NCI-H146 treated with DMSO at 0.1 percent for 48 hours (cell line): ENCODE data around the gene APLP1.
"Not testable (repeated sequence)": the region's sequence is repeated elsewhere in the genome, so short reads cannot be mapped to it uniquely, and the experiment has no call there.

Source experiments
- DNase-seq: peaks from one replicate; lab custom pipeline; 2025; ENCODE audit not compliant: unreplicated experiment; lab: John Stamatoyannopoulos, UW

The APLP1 gene

DNA sequence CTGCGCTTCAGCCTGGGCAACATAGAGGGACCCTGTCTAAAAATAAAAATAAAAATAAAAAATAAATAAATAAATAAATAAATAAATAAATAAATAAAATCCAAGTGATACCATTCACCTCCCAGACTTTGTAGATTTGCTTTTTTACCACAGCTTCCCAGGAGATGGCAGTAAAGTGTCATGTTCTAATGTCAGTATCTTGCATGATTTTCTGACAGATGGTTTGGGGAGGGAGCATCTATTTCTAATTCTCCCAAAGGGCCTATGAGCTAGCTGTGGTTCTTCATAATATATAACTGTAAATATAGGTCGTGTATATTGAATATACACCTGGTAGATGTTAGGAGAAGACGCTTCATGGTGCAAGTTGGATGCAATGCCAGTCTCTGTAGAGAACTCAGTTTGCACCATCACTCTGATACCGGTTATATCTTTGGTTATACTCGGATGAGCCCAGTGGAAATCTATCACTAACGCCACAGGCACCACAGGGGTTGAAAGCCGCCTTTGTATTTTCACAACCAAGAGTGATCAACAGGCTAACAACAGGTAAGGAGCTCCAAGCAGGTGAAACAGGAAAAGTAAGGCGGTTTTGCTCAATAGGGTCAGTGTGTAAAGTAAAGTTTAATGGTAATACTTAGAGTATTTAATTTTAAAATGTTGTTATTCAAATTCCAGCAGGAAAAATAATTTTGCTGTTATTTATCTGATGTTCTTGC is 13.9 kb downstream of the APLP1 start:
- peak; percentile 78 for DNase-seq

DNA sequence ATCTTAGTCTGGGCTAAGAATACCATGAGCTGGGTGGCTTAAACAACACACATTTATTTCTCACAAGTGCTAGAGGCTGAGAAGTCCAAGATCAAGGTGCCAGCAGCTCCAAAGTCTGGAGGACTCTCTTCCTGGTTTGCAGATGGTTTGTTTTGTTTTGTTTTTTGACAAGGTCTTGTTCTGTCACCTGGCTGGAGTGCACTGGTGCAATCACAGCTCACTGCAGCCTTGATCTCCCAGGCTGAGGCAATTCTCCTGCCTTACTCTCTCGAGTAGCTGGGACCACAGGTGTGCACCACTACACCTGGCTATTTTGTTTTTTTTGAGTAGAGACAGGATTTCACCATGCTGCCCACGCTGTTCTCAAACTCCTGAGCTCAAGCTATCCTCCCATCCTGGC is 15.5 kb downstream of the APLP1 start:
- no peak for DNase-seq

- DNase-seq: no peak
Measured at GRCh38 chr19:35885225-35885738, 16.9 kb downstream of the APLP1 start.

DNA sequence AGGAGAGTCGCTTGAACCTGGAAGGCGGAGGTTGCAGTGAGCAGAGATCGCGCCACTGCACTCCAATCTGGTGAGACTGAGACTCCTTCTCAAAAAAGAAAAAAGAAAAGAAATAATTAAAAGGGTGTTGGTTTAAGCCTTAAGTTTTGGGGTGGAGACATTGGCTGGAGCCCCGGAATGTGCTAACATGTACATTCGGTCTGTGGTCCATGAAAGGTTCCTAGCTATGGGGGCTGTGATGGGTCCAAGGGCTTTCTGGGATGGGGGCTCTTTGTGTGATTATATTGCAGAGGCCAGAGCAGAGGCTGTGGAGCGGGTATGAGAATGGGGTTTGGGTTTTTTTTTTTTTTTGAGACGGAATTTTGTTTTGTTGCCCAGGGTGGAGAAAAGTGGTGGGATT is 17.5 kb downstream of the APLP1 start:
- DNase-seq: no peak

DNA sequence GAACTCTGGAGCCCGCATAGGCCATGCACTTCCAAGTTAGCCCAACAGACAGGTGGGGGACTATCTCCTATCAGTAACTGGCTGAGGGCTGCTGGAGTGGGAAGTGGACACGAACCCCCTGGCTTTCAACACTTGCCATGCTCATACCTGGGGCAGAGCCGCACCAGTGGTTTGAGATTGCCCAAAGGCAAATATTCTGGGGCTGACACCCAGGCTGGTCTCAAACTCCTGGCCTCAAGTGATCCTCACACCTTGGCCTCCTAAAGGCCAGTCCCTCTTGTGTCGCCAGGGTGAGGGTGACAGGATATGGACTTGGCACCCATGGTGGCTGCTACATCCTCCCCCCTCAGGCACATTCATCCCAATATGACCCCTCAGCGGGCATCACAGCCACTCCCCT is 18.8 kb downstream of the APLP1 start:
- DNase-seq: no peak

- DNase-seq: no peak
Measured at GRCh38 chr19:35888398-35888797, 20.0 kb downstream of the APLP1 start.

DNA sequence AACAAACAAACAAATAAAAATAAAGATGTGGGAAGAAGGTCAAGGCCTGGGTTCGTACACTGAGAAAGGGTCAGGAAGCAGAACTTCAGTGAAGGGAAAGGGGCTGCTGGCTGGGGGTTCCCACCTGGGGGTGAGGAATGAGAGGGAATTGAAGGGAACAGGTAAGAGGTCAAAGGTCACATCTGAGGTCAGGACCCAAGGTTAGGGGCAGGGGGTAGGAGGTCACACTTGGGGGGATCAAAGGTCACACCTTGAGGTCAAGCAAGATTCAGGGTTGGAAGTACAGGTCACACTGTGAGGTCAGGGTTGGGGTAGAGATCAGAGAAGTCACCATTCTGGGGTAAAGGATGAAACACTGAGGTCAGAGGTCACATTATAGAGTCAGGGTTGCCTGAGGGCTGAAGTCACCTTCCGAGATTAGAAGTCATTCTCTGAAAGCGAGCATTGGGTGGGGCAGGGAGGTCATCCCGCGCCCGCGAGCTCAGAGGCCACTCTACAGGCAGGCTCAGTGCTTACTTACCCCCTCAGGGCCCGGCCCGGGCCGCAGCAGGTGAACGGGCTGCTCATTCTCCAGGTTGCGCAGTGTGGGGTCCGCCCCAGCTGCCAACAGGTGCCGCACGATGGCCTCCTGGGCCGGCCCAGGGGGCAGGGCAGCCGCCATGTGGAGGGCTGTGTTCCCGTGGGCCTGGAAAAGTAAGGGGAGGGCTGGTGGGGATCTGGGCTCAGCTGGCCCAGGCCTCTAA is 21.2 kb downstream of the APLP1 start:
- DNase-seq: no peak

- no peak for DNase-seq
Measured at GRCh38 chr19:35890113-35890650, 21.8 kb downstream of the APLP1 start.

- DNase-seq: not testable (repeated sequence)
Measured at GRCh38 chr19:35891819-35892218, 23.4 kb downstream of the APLP1 start.

DNA sequence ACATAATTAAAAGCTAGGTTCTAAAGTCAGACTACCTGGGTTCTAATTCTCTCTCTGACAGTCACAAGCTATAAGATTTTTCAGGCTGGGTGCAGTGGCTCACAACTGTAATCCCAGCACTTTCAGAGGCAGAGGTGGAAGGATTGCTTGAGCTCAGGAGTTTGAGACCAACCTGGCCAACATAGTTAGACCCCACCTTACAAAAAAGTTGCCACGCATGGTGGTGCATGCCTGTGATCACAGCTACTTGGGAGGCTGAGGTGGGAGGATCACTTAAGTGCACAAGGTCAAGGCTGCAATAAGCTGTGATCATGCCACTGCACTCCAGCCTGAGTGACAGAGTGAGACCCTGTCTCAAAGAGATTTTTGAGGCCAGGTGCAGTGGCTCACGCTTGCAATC is 26.0 kb downstream of the APLP1 start:
- no peak for DNase-seq

DNA sequence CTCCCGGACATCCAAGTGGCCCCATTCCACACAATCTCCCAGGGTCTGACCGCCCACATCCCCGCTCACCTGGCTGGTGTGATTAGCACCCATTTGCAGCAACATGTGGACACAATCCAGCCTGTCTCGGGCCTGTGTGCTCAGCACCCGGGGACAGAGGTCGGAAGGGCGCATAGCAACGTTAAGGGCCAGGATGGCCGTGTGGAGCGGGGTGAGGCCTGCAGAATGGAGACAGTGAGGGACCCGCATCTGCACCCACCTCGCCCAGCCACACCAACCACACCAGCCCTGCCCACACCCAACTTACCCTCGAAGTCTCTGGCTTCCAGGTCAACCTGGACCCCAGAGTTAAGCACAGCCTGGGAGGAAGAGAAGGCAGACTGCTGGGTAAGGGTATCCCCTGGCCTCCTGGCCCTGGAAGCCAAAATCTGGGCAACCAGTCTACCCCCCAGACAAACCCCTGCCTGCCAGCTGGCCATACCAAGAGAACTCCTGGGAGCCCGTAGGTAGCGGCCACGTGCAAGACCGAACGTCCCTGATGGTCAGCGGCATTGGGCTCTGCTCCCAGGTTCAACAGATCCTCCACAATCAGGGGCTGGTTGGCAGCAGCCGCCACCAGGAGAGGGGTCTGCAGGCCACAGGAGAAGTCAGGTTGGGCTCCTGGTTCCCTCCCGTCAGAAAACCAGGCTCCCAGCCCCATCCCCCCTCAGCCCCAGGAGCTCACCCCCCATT is 27.7 kb downstream of the APLP1 start:
- DNase-seq: no peak

DNA sequence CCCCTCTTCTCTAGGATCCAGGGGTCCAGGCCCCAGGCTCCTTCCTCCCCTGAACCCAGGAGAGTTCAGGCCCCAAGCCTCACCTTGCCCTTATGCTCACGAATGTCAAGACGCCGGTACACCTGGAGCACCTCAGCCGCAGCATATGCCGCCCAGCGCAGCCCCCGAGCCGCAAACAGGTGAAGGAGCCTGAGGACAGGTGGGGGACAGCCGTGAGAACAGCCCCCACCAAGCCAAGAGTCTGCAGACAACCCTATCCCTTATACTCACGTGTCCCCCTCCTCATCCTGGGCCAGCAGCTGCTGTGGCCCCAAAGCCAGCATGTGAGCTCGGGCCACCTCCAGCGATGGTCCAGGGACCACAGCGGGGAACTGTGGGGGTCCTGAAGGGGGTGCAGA is 28.3 kb downstream of the APLP1 start:
- no peak for DNase-seq

DNA sequence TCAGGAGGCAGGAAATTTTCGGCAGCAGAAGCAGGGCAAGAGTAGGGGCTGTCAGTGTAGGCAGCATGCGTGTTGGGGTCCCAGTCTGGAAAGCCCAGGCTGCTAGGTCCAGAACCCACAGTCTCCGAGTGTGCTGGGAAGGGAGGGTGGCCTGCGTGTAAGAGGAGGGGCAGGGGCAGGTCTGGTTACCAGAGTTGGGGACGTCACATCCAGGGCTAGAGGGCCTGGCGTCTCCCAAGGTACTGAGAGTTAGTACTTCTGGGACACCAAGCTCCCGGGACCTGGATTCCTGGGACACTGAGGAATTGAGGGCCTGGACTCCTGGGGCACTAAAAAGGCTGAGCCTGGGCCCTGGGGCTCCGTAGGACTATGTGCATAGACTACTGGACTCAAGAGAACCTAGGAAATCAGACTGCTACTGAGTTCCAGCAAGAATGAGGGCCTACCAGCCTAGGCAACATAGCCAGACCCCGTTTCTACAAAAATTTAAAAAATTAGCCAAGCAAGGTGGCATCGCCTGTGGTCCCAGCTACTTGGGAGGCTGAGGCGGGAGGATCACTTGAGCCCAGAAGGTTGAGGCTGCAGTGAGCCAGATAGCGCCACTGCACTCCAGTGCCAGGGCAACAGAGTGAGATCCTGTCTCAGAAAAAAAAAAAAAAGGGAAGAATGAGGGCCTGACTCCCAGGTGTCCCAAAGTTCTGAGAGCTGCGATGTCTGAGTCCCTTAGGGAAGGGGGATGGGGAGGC is 29.5 kb downstream of the APLP1 start:
- no peak for DNase-seq

DNA sequence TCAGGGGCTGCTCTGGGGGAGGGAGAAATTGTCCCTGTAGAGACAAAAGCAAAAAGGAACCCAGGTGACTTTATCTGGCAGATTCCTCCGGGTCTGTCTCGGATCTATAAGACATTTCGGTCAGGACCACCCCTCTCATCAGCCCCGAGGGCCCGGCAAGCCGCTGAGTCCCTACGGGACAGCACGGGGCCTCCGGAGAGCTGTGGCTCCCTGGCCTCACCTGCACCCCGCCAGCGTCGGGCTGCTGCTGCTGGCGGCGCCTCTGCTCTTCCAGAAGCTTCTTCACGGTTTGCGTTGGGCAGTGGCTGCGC is 30.1 kb downstream of the APLP1 start:
- no peak for DNase-seq

GRCh38 chr19:35899547-35900214 is 31.3 kb downstream of the APLP1 start:
- peak; percentile 43 for DNase-seq

GRCh38 chr19:35901055-35901644 is 32.8 kb downstream of the APLP1 start:
- no peak for DNase-seq

DNA sequence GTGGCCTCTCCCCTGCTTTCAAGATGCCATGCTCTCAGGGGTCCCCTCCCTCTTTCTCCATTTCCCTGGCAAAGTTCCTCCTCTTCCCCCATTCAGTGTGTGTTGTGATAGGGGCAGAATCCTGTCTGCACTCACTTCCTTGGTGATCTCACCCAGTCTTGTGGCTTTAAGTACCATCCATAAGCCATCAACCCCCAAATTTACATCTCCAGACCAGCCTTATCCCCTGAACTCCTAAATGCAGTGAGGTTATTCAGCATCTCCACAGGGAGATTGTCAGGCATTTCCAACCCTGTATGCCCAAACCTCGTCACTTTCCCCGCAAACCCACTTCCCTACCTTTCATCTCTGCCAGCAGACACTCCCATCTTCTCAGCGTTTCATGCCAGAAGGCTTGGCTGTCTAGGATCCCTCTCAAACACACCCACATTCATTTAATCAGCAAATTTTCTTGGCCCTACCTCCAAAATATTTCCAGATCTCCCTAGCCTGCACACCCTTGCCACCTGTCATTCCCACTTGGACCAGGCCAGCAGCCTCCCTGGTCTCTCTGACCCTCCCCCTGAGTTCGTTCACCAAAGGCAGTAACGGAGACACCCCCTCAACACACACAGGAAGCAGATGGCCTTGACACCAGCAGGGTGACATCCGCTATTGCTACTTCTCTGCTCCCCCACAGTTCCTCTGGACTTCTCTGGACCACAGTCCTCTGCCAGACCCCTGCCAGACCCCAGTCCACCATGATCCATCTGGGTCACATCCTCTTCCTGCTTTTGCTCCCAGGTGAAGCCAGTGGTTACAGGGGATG is 33.7 kb downstream of the APLP1 start, which contains the start of gene HCST:
Gene HCST, plus strand, starts transcription at position 676 of the 808 bp plus-strand sequence. Its CDS starts 65 bp downstream, at position 741.
- no peak for DNase-seq

DNA sequence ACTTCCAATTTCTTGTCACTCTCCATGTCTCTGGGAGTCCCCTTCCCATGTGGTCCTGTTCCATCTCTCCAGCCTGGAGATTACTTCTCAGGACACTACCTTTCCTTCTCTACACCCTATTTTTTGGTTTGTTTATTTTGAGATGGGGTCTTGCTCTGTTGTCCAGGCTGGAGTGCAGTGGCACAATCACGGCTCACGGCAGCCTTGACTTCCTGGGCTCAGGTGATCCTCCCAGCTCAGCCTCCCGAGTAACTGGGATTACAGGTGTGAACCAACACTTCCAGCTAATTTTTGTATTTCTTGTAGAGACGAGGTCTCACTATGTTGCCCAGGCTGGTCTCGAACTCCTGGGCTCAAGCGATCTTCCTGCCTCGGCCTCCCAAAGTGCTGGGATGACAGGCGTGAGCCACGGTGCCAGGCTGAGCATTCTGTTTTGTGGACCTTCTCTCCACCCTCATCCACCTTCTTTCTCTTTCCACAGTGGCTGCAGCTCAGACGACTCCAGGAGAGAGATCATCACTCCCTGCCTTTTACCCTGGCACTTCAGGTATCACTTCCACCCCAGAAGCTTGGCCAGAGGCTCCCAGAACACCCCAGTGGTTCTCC is 34.6 kb downstream of the APLP1 start:
- DNase-seq: no peak
